Limb (tissue), 2 donors: ENCODE data around the gene AMELY.
A peak's percentile ranks its signal among the peaks of the same experiment; 100 is the strongest.
"Not testable (repeated sequence)": the region's sequence is repeated elsewhere in the genome, so short reads cannot be mapped to it uniquely, and the experiment has no call there.

Experiments
- DNase-seq, 2 donors: peaks; one replicate each; pipeline ENCODE4 v3.0.0-alpha.2; 2016; ENCODE audit errors: extremely low spot score in 2 of 2

The AMELY gene

DNA sequence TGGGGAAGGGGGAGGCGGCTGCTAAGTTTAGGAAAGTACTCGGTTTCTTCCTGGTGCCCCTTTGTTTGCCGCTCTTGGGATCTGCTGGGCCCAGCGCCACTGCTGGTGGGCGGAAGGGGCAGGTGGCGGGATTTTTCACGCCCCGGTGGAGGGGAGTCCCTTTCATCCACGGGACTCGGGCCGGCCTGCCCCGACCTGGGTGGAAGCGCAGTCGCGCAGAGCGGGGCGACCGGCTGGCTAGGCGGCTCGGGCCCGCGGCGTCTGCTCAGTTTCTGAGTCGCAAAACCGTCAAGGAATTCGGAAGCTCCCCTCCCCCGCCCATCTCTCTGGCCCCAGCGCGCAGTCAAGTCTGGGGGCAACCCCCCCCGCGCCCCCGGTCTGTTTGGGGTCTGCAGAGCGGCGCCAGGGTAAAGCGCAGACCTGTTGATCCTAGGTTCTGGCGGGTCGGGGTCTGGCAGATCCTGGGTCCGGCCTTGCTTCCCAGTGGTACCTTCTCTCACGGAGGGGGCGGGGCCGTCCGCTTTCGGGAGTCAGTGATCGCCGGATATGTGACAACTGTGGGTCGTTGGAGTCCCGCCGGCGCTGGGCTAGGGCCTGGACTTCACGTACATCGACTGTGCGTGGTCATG, at the start of gene AMELY:
TSS of gene AMELY (minus strand) at position 500 of the 629 bp plus-strand sequence. CDS start 39,144 bp downstream, outside the sequence.
- peak in 1 of 2 donors; percentile 46 for DNase-seq

GRCh38 chrY:6949947-6950346, 38.4 kb upstream of the AMELY start:
- DNase-seq = no peak

GRCh38 chrY:6948378-6948777, 36.8 kb upstream of the AMELY start:
- no peak for DNase-seq

DNA sequence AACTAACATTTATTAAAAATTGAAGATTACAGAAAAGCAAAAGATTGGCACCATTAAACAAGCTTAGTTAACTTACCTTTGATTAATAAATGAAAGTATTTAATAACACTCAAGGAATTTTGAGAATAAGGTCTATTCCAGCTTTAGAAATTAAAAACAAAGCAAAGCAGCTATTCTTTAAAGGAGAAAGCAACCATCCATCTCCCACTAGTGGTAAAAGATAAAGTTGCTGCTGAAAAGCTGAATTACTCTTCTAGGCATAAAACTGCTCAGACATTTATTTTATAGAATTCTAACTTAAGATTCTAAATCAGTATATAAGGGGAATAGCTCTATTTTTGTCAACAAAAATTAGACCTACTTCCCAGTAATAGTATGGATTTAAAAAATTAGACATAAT, 36.1 kb upstream of the AMELY start:
- no peak for DNase-seq

GRCh38 chrY:6935497-6935896, 23.9 kb upstream of the AMELY start:
- no peak for DNase-seq

GRCh38 chrY:6931779-6932396, 20.3 kb upstream of the AMELY start:
- DNase-seq = no peak

- DNase-seq = no peak
These were observed 17.7 kb upstream of the AMELY start for GRCh38 chrY:6929237-6929636.

DNA sequence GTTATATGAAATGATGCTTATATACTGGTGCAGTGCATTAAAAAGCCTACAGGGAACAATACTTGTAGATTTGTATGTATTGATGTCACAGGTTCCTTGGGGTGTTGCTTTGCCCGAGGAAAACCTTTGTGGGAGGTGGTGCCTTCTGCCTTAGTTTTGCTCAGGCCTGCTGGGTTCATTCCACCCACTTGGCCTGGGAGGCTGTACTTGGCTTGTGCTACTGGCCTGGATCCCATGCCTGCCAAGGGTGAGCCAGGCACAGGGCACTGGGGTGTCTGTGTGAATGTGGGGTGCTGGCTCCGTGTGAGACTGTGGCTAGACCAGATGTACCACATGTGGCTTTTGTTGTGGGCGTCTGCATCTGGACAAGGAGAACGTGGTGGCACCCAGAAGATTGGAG, 16.7 kb upstream of the AMELY start:
- DNase-seq = no peak

DNA sequence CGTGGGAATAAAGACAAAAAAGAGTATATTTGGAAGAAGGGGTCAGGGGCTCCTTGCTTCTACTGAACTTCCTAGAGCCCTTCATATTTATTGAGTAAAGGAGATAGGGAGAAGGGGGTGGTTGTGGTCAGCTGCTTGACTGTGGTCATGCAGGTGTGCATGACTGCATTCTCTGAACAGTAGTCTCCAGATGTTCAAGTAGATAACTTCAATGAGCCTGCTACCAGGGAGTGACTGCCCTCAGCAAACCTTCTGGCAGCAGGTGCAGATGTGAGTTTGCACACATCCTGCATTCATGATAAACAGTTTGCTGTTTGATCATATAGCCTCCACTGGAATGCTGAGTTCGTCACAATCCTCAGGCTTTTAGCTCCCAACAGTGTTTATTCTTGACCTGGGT, 9.5 kb upstream of the AMELY start:
- DNase-seq = no peak

- DNase-seq = no peak
These were observed 1.8 kb upstream of the AMELY start for GRCh38 chrY:6913362-6913761.

DNA sequence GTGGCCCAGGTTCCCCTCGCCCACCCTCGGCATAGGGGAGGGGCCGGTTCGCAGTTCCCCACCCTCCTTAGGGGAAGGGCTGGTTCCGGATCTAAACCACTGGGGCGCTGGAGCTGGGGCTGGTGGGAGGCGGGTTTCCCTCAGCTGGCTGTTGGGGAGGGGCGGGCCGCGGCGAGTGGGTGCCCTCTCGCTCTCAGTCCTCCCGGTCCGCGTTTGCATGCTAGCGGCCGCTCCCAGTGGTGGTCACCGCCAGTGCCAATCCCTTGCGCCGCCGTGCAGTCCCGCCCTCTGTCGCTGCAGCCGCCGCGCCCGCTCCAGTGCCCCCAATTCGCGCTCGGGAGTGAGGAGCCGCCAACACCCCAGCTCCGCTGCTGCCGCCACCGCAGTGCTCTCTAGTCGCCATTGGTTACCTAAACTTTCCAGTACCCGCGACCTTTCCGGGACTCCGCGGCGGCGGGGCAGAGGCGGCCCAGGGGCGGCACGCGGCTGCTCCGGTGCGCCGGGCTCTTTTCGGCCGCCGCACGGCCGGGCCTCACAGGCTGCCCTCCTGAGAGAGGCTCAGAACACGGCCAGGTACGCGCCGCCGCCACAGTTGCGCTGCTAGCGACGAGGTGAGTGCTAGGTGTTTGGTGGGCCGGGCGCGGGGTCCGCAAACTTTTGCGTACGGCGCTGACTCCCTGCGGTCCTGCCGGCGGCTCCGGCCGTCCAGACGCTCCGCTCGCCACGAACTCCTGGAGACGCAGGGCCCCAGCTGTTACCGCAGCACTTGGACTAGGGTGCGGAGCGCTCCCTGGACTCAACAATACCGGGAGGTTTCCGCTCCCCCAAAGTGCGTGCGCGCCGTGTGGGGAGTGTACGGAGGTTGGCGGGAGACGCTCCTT, 940 bp downstream of the AMELY start, which contains the start of gene TBL1Y:
TSS of gene TBL1Y (plus strand) at position 326 of the 881 bp plus-strand sequence. CDS start 114,388 bp downstream, outside the sequence.
- DNase-seq = peak in 1 of 2 donors; percentile 48

DNA sequence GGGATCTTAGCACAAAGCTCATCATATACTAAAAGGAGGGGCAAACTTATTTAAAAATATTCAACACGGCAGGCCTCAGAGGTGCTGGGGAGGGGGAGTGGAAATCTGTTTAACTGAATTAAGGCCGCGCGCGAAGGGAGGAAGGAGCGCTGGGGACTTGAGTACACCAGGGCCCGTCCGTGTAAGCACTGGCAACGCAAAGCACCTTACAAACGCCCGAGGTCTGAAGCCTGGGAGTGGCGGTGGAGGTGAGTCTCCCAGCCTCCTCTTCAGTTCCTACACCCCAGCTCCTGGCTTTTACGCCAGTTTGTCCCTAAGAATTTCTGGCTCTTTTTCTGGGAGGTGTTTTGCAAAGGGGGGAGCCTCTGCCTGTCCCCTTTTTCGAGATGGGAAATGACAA, 1.7 kb downstream of the AMELY start:
- DNase-seq = peak in 1 of 2 donors; percentile 29

DNA sequence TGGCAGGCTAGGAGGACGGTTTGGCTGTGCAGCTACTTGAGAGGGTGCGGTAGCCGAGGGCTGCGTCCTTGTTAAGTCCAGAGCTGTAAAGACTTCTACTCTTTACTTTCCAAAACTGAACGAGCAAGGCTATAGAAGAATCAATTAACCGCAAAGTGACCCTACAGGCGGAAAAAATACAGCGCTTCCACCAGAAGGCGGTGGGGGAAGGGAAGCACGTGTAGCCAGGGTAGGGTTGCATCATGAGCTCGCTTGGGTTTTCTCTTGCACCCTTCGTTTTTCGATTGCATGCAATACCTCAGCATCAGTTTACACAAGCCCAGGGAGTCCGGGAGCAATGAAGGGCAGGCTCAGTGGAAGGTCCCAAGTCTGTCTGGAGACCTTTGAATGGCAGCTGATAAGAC, 2.4 kb downstream of the AMELY start:
- peak in 1 of 2 donors; percentile 56 for DNase-seq

DNA sequence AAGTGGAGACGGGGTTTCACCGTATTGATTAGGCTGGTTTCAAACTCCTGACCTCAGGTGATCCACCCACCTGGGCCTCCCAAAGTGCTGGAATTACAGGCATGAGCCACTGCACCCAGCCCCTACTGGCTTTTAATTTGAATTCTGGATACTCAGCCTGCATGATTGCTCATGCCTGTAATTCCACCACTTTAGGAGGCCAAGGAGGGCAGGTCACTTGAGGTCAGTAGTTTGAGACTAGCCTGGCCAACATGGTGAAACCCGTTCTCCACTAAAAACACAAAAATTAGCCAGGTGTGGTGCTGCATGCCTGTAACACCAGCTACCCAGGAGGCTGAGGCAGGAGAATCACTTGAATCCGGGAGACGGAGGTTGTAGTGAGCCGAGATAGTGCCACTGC, 3.5 kb downstream of the AMELY start:
- not testable (repeated sequence) for DNase-seq

- DNase-seq = no peak
These were observed 4.0 kb downstream of the AMELY start for GRCh38 chrY:6907591-6907990.

DNA sequence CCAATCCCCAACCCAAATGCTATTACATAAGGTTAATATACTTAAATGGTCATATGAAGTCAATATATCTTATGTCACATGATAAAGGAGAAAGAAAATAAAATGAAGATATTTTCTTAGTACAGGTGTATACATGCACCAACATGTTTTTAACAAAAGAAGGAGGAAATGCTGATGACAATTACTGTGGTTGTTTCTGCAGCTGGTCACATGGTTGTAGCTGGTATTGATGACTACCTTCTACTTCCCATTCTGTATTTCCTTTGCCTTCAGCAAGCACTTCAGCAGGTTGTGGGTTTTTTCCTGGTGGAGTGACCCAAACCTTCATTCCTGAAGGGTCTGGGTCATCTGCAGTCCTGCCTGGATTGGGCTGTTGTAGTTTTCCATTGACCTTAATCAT, 9.4 kb downstream of the AMELY start:
- DNase-seq = not testable (repeated sequence)

- no peak for DNase-seq
These were observed 16.3 kb downstream of the AMELY start for GRCh38 chrY:6895236-6895635.

DNA sequence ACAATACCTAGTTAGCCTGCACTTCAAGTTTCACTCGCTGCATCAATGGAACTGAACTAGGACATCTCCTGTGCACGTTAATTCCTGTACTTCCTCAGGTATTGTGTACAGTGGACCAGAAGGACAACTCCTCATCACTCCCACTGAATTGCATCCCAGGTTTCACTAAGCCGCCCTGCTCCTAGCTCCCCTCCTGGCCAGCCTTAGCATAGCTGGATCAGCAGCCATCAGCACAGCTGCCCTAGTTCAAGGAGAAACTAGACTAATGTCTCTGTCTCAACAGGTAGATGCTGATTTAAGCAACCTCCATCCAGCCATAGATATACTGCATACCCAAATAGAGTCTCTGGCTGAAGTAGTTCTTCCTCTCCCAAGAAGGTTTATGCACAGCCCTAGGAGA, 17.1 kb downstream of the AMELY start:
- no peak for DNase-seq

- no peak for DNase-seq
These were observed 62.2 kb downstream of the AMELY start for GRCh38 chrY:6849384-6849783.

DNA sequence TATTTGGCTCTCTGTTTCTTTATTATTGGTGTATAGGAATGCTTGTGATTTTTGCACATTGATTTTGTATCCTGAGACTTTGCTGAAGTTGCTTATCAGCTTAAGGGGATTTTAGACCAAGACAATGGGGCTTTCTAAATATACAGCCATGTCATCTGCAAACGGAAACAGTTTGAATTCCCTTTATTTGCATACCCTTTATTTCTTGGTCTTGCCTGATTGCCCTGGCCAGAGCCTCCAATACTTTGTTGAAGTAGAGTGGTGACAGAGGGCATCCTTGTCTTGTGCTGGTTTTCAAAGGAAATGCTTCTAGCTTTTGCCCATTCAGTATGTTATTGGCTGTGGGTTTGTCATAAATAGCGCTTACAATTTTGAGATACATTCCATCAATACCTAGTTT, 68.9 kb downstream of the AMELY start:
- DNase-seq = not testable (repeated sequence)
